Endothelial cell of umbilical vein (primary cell): ENCODE results near the gene ALX3.

ENCODE experiments used
- EZH2 ChIP-seq: IDR thresholded peaks from 2 replicates; pipeline ENCODE4 v1.6.1; 2012; ENCODE audit warnings: borderline replicate concordance, low read depth, mild to moderate bottlenecking, moderate library complexity, low read length, inconsistent platforms; ENCODE audit not compliant: severe bottlenecking
- FOS ChIP-seq: IDR thresholded peaks from 2 replicates; pipeline ENCODE4 v1.6.1; 2011; ENCODE audit warnings: mild to moderate bottlenecking, low read length, moderate library complexity, borderline replicate concordance; ENCODE audit not compliant: insufficient read depth
- JUN ChIP-seq: IDR thresholded peaks from 2 replicates; pipeline ENCODE4 v1.6.1; 2011; ENCODE audit warnings: borderline replicate concordance, low read depth; ENCODE audit not compliant: insufficient read length, insufficient read depth
- MAX ChIP-seq: IDR thresholded peaks from 2 replicates; pipeline ENCODE4 v1.6.1; 2011; ENCODE audit not compliant: insufficient read depth, insufficient read length
- POLR2A ChIP-seq: IDR thresholded peaks from 2 replicates; pipeline ENCODE4 v1.6.1; 2012; ENCODE audit warnings: low read depth, mild to moderate bottlenecking, control low read depth, low read length
- POLR2AphosphoS5 ChIP-seq: IDR thresholded peaks from 2 replicates; pipeline ENCODE4 v1.6.1; 2012; ENCODE audit warnings: low read depth, mild to moderate bottlenecking, control low read depth, low read length, moderate library complexity; ENCODE audit not compliant: insufficient read depth
- TF ChIP-seq, protein P1 (sequence below), 2 donors: IDR thresholded peaks; 1 replicate in 1 of 2; 2 replicates in 1 of 2; pipeline ENCODE4 v1.5.1; 2011; ENCODE audit warnings: low read length in 2 of 2, mild to moderate bottlenecking in 2 of 2, moderate library complexity in 2 of 2, control low read depth in 1 of 2, inconsistent platforms in 1 of 2, low read depth in 1 of 2; ENCODE audit not compliant: insufficient read depth in 1 of 2; ENCODE audit errors: extremely low read depth in 1 of 2

DNA sequence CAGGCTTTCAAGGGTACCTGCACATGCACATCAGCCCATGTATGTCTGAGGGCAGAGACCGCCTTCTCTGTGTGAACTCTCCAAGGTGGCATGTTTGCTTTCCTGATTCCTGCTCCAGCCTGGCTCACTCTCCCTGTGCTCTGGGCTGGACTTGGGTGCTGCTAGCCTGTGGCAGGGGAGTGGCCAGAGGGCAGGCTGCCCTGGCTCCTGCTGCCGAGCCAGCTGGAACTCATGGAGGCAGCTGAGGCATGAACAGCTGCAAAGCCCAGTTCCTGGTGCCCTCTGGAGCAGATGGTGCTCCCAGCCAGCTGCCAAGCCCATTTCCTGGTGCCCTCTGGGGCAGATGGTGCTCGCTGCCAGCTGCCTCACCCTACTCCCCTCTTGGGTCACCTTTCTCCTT lies 49.4 kb upstream of the ALX3 start:
- TF ChIP-seq, protein P1, sequence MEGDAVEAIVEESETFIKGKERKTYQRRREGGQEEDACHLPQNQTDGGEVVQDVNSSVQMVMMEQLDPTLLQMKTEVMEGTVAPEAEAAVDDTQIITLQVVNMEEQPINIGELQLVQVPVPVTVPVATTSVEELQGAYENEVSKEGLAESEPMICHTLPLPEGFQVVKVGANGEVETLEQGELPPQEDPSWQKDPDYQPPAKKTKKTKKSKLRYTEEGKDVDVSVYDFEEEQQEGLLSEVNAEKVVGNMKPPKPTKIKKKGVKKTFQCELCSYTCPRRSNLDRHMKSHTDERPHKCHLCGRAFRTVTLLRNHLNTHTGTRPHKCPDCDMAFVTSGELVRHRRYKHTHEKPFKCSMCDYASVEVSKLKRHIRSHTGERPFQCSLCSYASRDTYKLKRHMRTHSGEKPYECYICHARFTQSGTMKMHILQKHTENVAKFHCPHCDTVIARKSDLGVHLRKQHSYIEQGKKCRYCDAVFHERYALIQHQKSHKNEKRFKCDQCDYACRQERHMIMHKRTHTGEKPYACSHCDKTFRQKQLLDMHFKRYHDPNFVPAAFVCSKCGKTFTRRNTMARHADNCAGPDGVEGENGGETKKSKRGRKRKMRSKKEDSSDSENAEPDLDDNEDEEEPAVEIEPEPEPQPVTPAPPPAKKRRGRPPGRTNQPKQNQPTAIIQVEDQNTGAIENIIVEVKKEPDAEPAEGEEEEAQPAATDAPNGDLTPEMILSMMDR (IDR thresholded peaks at IDR 0.05; ENCODE audit: extremely low read depth in 1 of 2, insufficient read depth in 1 of 2, low read depth in 1 of 2, low read length in 2 of 2): no peak
- TF ChIP-seq POLR2A (no peak), FOS (no peak), MAX (no peak), POLR2AphosphoS5 (no peak), JUN (no peak), EZH2 (no peak)
